Prostate gland (tissue), 2 donors: ENCODE measurements around the gene SNX1. TPM values are rescaled to one million over a fixed set of nuclear protein-coding genes. Genes with fewer than 3 reads are reported as not detected.

Experiments
- DNase-seq: peaks from one replicate; pipeline ENCODE4 v3.0.0-alpha.2; 2019; ENCODE audit warnings: low spot score
- H3K27ac ChIP-seq, 2 donors: fragments of 200-600 bp; sonication (generic); 2 replicates each; pipeline ENCODE4 v1.5.1; 2017 to 2019
- H3K27me3 ChIP-seq: fragments of 200-600 bp; sonication (generic); replicated peaks from 2 replicates; pipeline ENCODE4 v1.5.1; 2019; ENCODE audit not compliant: insufficient read depth
- H3K36me3 ChIP-seq, 2 donors: fragments of 200-600 bp; sonication (generic); 1 replicate in 1 of 2; 2 replicates in 1 of 2; pipeline versions ENCODE4 v1.5.1 to v1.8.1; 2017 to 2019
- H3K4me1 ChIP-seq: fragments of 200-600 bp; sonication (generic); replicated peaks from 2 replicates; pipeline ENCODE4 v1.5.1; 2019
- H3K4me3 ChIP-seq, 2 donors: fragments of 200-600 bp; sonication (generic); 2 replicates each; pipeline ENCODE4 v1.5.1; 2017 to 2019
- H3K9me3 ChIP-seq: fragments of 200-600 bp; sonication (generic); 2 replicates; pipeline ENCODE4 v1.5.1; 2017
- POLR2A ChIP-seq: fragments of 450-650 bp; IDR thresholded peaks from one replicate; pipeline ENCODE4 v1.6.1; 2016; ENCODE audit warnings: antibody characterized with exemption, mild to moderate bottlenecking
- POLR2AphosphoS5 ChIP-seq: sonication (generic); formaldehyde crosslinking; IDR thresholded peaks from one replicate; pipeline ENCODE4 v1.6.1; 2017; ENCODE audit warnings: antibody characterized with exemption
- WGBS: methylation state at CpG from one replicate; pipeline ENCODE4 v1.1.5; 2018; 5-methylcytosine and 5-hydroxymethylcytosine counted together
- intact Hi-C: fragments of 100-400 bp; cut with DNase I; formaldehyde crosslinking; loops from one replicate; pipeline ENCODE4 v1.14.2; 2022
- total RNA-seq, 2 donors: library from RNA; depleted of rRNA; stranded (reverse); fragments of >200 nt; gene quantifications; one replicate each; pipeline ENCODE4 v1.1.0, GENCODE V29; 2016
- TF ChIP-seq, protein P1 (sequence below), 4 experiments: fragments of 200-600 bp in 2 of 4; fragments of 450-650 bp in 2 of 4; sonication (generic) in 2 of 4; IDR thresholded peaks; 1 replicate in 3 of 4; 2 replicates in 1 of 4; pipeline ENCODE4 v1.5.1; 2016 to 2019; ENCODE audit warnings: antibody characterized with exemption in 4 of 4, mild to moderate bottlenecking in 2 of 4, moderate library complexity in 2 of 4

The SNX1 gene
- total RNA-seq, 2 donors from 2014 or later, result 109 to 110 TPM

DNA sequence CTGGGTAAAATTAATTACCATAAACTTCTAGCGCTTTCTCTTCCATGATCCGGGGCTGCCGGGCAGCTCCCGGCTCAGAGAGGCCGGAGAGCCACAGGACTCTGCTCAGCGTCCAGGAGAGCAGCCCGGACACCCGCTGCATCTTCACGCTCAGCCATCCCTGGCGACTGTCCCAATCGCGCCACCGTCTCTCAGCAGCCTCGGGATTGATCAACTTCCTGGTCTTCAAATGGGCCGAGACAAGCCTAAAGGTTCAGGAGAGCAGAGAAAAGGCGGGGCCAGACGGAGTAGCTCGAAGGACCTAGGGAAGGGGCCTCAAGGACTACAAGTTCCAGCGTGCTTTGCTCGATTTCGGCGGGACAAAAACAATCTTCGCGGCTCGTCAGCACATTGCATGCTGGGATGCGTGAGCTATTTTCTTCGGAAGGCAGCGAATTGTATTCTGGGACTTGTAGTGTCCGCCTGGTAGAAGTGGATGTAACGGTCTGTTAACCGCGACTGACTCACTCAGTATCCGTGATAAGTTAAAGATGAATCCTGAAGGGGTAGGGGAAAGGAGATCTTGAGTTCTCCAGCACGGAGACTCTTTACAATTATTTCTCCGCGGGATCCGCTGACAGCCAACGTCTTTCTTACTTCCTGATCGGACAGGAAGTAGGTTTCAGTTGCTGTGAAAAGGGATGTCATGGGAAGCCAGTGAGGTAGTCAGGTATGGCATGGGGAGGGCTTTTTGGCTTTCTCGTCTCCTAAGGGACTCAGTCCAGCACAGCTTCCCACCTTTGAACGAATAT, 2.0 kb upstream of the SNX1 start, which contains the start of gene CIAO2A:
Gene CIAO2A (minus strand): TSS at position 212 of the 791 bp plus-strand sequence. CDS start 70 bp downstream, at position 142.
- peak within 1 kb of the TSS; percentile 59 to 61 for H3K4me3 ChIP-seq
- DNase-seq, result peak; percentile 97
- H3K4me1 ChIP-seq, result peaks cover 4% of the 10 kb centered on the region
- H3K27me3 ChIP-seq, result no peaks in the 10 kb centered on the region
- H3K36me3 ChIP-seq, result no peaks in the 10 kb centered on the region
- peak within 1 kb of the TSS; percentile 87 to 90 for H3K27ac ChIP-seq
- peak; percentile 99 for TF ChIP-seq POLR2AphosphoS5
- peak; percentile 69 for TF ChIP-seq POLR2A
- TF ChIP-seq, protein P1, sequence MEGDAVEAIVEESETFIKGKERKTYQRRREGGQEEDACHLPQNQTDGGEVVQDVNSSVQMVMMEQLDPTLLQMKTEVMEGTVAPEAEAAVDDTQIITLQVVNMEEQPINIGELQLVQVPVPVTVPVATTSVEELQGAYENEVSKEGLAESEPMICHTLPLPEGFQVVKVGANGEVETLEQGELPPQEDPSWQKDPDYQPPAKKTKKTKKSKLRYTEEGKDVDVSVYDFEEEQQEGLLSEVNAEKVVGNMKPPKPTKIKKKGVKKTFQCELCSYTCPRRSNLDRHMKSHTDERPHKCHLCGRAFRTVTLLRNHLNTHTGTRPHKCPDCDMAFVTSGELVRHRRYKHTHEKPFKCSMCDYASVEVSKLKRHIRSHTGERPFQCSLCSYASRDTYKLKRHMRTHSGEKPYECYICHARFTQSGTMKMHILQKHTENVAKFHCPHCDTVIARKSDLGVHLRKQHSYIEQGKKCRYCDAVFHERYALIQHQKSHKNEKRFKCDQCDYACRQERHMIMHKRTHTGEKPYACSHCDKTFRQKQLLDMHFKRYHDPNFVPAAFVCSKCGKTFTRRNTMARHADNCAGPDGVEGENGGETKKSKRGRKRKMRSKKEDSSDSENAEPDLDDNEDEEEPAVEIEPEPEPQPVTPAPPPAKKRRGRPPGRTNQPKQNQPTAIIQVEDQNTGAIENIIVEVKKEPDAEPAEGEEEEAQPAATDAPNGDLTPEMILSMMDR (IDR thresholded peaks at IDR 0.05), result peak in 1 of 4 experiments; percentile 12
- no peaks in the 10 kb centered on the region for H3K9me3 ChIP-seq
- intact Hi-C loops, result no loop called here
- under 1% methylated on average over 41 of the region's 41 CpGs for WGBS

DNA sequence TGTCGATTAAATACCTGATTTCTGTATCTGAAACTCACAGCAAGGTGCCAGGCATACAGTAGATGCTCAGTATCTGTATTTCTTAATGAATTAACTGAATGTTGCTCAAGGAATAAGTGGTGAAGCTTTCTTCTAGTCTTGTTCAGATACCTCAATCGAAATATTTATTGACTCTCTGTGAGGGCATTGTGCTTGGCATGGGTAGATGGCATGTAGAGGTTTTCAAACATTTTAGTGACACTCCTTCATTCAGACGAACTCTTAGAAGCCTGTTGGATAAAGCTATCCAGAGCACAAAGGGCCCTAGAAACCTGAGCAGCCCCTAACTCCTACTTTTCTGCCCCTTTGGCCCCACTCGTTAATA, 369 bp upstream of the SNX1 start:
- intact Hi-C loops, result loop anchor here (5.0 kb wide), 1 partner anchor 67 kb away; the partner anchor contains the start of gene PPIB
- Histone ChIP-seq H3K9me3 (no peaks in the 10 kb centered on the region), H3K27me3 (no peaks in the 10 kb centered on the region), H3K4me3 (peak overlapping the region; percentile 82 to 86), H3K27ac (peak overlapping the region; percentile 78 to 82), H3K36me3 (no peaks in the 10 kb centered on the region), H3K4me1 (peaks cover 9% of the 10 kb centered on the region)
- DNase-seq, result no peak
- WGBS, result 41% methylated on average over 4 of the region's 4 CpGs
- TF ChIP-seq, protein P1 (IDR thresholded peaks at IDR 0.05), result no peak
- TF ChIP-seq POLR2A (no peak), POLR2AphosphoS5 (no peak)

DNA sequence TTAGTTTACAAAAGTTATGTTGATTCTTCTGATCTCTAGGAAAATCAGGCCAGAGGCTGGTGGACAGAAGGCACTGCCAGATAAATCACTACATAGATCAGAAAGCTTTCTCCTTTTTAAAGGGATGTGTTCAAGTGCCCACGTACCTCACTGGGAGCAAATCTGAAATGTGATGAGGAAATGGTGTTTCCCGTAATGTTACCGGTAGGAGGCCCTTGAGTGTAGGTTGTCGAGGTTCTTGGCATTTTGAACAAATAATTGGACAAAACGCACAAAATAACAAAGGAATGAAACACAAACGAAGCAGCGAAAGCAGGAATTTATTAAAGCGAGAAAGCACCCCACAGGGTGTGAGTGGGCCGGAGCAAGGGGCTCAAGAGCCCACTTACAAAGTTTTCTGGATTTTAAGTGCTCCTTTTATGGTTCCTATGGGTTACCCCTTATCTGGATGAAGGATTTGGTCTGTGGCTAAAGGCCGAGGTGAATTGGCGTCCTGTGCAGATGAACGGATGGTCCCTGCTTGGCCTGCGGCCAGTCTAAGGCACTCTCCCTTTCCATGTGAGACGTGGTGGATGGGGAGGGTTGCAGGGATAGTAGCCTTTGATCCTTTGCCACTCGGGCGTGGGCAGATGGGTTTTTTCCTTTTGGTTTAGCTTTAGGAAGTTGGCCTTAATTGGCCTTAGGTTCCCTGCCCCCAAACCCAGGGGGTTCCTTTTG, 1.0 kb downstream of the SNX1 start:
- Histone ChIP-seq H3K36me3 (no peaks in the 10 kb centered on the region), H3K27ac (peak overlapping the region; percentile 78 to 82), H3K4me3 (peak overlapping the region; percentile 82 to 86), H3K27me3 (no peaks in the 10 kb centered on the region), H3K4me1 (peaks cover 12% of the 10 kb centered on the region), H3K9me3 (no peaks in the 10 kb centered on the region)
- 1% methylated on average over 16 of the region's 16 CpGs for WGBS
- intact Hi-C loops, result loop anchor here (5.0 kb wide), 1 partner anchor 65 kb away; the partner anchor contains the start of gene PPIB
- TF ChIP-seq POLR2AphosphoS5, result no peak
- TF ChIP-seq, protein P1 (IDR thresholded peaks at IDR 0.05), result no peak
- TF ChIP-seq POLR2A, result no peak
- no peak for DNase-seq

DNA sequence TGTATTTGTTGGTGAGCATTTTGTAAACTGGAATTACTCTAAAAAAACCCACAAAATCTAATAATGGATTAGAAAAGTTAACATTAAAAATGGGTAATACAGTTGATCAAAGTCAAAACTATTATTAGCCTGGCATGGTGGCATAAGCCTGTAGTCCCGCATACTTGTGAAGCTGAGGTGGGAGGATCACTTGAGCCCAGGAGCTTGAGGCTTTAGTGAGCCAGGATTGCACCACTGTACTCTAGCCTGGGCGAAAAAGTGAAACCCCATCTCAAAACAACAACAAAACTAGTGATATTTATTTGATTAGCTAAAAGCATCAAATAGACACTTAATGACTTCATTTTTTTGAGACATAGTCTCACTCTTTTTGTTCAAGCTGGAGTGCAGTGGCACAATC, 3.6 kb downstream of the SNX1 start:
- no peak overlapping the region for H3K4me3 ChIP-seq
- no peak for DNase-seq
- no peak overlapping the region for H3K27ac ChIP-seq
- H3K36me3 ChIP-seq, result no peaks in the 10 kb centered on the region
- no peaks in the 10 kb centered on the region for H3K27me3 ChIP-seq
- peaks cover 8% of the 10 kb centered on the region for H3K4me1 ChIP-seq
- intact Hi-C loops, result loop anchor here (5.0 kb wide), 1 partner anchor 63 kb away; the partner anchor contains the start of gene PPIB
- no peaks in the 10 kb centered on the region for H3K9me3 ChIP-seq
- 53% methylated on average over 2 of the region's 2 CpGs for WGBS
- no peak for TF ChIP-seq POLR2A
- no peak for TF ChIP-seq POLR2AphosphoS5
- TF ChIP-seq, protein P1 (IDR thresholded peaks at IDR 0.05), result no peak
